ENCODE measurements around the gene SURF6. TPM values are rescaled to one million over a fixed set of nuclear protein-coding genes. Genes with fewer than 3 reads are reported as not detected.

SURF6 gene
- total and polyA plus RNA-seq, 2 of the 8 experiments (the other 6 are each of a cell fraction or from before 2014, with no cell fraction given) = 6.1 to 23.7 TPM

GRCh38 chr9:133357656-133358055, 21.7 kb upstream of the SURF6 start:
- Histone ChIP-seq H3K27me3 (replicated peaks in 1 of 4; ENCODE audit: control insufficient read depth in 3 of 4, extremely low read depth in 1 of 4, insufficient read depth in 3 of 4, low read length in 3 of 4) (no peaks in the 10 kb centered on the region), H3K4me1 (replicated peaks in 1 of 4; ENCODE audit: control insufficient read depth in 3 of 4, insufficient read depth in 4 of 4, low read length in 3 of 4) (peaks cover 0 to 8% (median 3%) of the 10 kb centered on the region in 4 experiments; a peak in 5 of 7 replicates), H2BK5ac (ENCODE audit: low read depth, low read length) (no peak overlapping the region), H4K20me1 (replicated peaks in 1 of 2; ENCODE audit: control insufficient read depth in 1 of 2, insufficient read depth in 2 of 2, low read length in 2 of 2) (peaks cover 14 to 15% of the 10 kb centered on the region in 2 experiments), H2AK5ac (ENCODE audit: low read depth, low read length) (no peak overlapping the region), H2AFZ (ENCODE audit: low read length) (no peak overlapping the region), H2BK120ac (replicated peaks; ENCODE audit: low read depth, low read length) (no peak overlapping the region), H3K79me1 (ENCODE audit: low read depth, low read length) (peaks cover 2% of the 10 kb centered on the region; the same call in 1 of the 2 replicates), H4K8ac (ENCODE audit: extremely low read depth, insufficient read depth, low read length) (no peak overlapping the region), H2BK20ac (ENCODE audit: low read length) (no peak overlapping the region), H2BK15ac (ENCODE audit: low read length) (no peak overlapping the region), H3K4me3 (ENCODE audit: extremely low read depth in 1 of 4, insufficient read depth in 2 of 4, low read depth in 3 of 4, low read length in 4 of 4) (peak overlapping the region in 2 of 4 experiments; percentile 72 to 97; a peak in 4 of 8 replicates), H4K5ac (ENCODE audit: insufficient read length, low read depth, low read length) (no peak overlapping the region), H3K56ac (replicated peaks; ENCODE audit: insufficient read length, low read depth, low read length) (no peak overlapping the region), H3K27ac (ENCODE audit: low read depth, low read length) (no peak overlapping the region), H3K4me2 (ENCODE audit: insufficient read depth in 1 of 2, low read depth in 2 of 2, low read length in 2 of 2) (peak overlapping the region; percentile 69 to 76; a peak in 3 of 4 replicates), H3K18ac (ENCODE audit: extremely low read depth, low read length) (no peak overlapping the region), H3K9me3 (ENCODE audit: insufficient read depth in 2 of 2, low read depth in 1 of 2, low read length in 1 of 2) (no peaks in the 10 kb centered on the region), H2BK12ac (ENCODE audit: low read depth, low read length) (no peak overlapping the region), H3K23ac (ENCODE audit: insufficient read length) (no peak overlapping the region), H3K36me3 (ENCODE audit: control insufficient read depth in 2 of 4, insufficient read depth in 4 of 4, low read length in 3 of 4) (peaks cover 4 to 31% (median 19%) of the 10 kb centered on the region in 4 experiments; a peak in 7 of 8 replicates), H3K9ac (replicated peaks in 1 of 4; ENCODE audit: extremely low read depth in 1 of 4, low read depth in 3 of 4, low read length in 3 of 4) (no peak overlapping the region), H3K4ac (replicated peaks; ENCODE audit: insufficient read length, low read depth, low read length) (no peak overlapping the region), H3K23me2 (ENCODE audit: low read depth, low read length) (peaks cover 2% of the 10 kb centered on the region; the same call in 1 of the 2 replicates), H4K91ac (replicated peaks; ENCODE audit: insufficient read length, low read length) (no peak overlapping the region), H3K79me2 (ENCODE audit: control insufficient read depth in 1 of 2, insufficient read depth in 2 of 2, low read length in 2 of 2) (peaks cover 0 to 20% of the 10 kb centered on the region in 2 experiments; a peak in 2 of 4 replicates), H3K14ac (ENCODE audit: insufficient read length) (no peak overlapping the region)
- DNase-seq (ENCODE audit: low read depth in 1 of 2, low spot score in 2 of 2) (no peak), FAIRE-seq (no peak)
- CTCF ChIA-PET (ENCODE audit: partially characterized antibody) = interaction anchor here (0.7 to 8.2 kb wide), 12 partner anchors 11 to 170 kb away, joined by 3 to 90 read pairs (median 6); partner anchors contain the start of genes MED22 and RPL7A
- WGBS, 2 experiments (ENCODE audit: extremely low coverage in 1 of 2, insufficient coverage in 1 of 2, insufficient read length in 1 of 2, insufficient replicate concordance in 2 of 2, low coverage in 1 of 2, low lambda C conversion rate in 2 of 2, missing lambda C conversion rate in 1 of 2) = 90% methylated on average over 14 of the region's 14 CpGs; no CpG with 5 or more reads in 1 of the 2 experiments
- POLR2A ChIA-PET (ENCODE audit: partially characterized antibody) = interaction anchor here (1.1 to 16.1 kb wide), 6 partner anchors 13 to 112 kb away, joined by 3 to 461 read pairs (median 4); partner anchors contain the start of genes MED22, RPL7A, STKLD1 and SURF4
- TF ChIP-seq RAD21 (IDR thresholded peaks at IDR 0.05 in 1 of 2, conservative IDR thresholded peaks at IDR 0.05 in 1 of 2; ENCODE audit: low read depth in 2 of 2, low read length in 2 of 2) (no peak), RBBP5 (IDR thresholded peaks at IDR 0.05; ENCODE audit: borderline replicate concordance, low read depth, low read length) (no peak), GTF2F1 (IDR thresholded peaks at IDR 0.05; ENCODE audit: borderline replicate concordance, low read depth, low read length) (no peak), CTBP2 (IDR thresholded peaks at IDR 0.05; ENCODE audit: borderline replicate concordance, insufficient read depth, insufficient read length, low read length) (no peak), EP300 (IDR thresholded peaks at IDR 0.05; ENCODE audit: borderline replicate concordance in 1 of 2, low read depth in 2 of 2, low read length in 2 of 2) (no peak), ATF2 (IDR thresholded peaks at IDR 0.05; ENCODE audit: low read length) (no peak), TCF12 (IDR thresholded peaks at IDR 0.05; ENCODE audit: low read depth, low read length) (no peak), E2F6 (IDR thresholded peaks at IDR 0.05) (no peak), TBP (IDR thresholded peaks at IDR 0.05; ENCODE audit: low read depth, low read length) (no peak), POLR2AphosphoS5 (IDR thresholded peaks at IDR 0.05; ENCODE audit: low read depth, low read length) (no peak)
